NCI-H2227 treated with DMSO at 0.1 percent for 48 hours (cell line): ENCODE results near the gene PPP1R11.
"Not testable (repeated sequence)": the region's sequence is repeated elsewhere in the genome, so short reads cannot be mapped to it uniquely, and the experiment has no call there.

ENCODE experiments used
- DNase-seq: peaks from one replicate; lab custom pipeline; 2025; lab: John Stamatoyannopoulos, UW

Gene PPP1R11

DNA sequence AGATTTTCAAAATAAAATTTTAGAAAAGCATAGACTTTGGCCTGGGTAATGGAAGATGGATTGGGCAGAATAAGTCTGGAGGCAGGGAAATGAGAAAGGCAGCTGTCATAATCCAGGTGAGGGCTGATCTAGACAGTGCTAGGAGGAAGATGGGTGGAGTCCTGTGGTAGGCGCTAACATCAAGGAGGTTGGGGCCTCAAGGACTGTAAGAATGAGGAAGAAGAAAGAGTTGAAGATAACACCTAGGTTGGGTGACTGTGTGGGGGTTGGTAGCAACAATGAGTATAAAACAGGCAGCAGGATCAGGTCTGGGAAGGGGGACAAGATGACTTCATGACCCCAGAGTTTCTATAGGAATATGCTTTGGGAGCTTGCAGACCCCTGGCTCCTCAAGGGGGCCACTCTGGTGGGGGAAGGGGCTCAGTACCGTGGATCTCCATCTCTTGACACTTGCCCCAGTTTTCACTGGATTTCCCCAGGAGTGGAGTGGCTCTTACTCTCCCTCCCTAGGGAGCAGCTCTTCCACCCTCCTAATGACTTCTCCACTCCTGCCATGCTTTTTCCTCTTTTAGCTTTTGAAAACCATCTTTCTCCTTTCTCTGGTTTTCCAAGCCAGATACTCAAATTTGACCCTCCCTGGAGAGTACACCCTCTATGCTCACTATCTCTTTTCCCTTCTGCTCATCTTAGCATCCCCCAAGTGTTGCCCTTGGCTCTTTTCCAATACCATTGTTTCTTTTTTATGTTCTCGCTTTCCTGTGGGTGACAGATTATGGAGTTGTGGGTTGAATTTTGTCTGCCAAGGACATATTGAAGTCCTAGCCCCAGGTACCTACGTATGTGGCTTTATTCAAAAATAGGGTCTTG, 31.1 kb downstream of the PPP1R11 start:
- DNase-seq, result no peak

DNA sequence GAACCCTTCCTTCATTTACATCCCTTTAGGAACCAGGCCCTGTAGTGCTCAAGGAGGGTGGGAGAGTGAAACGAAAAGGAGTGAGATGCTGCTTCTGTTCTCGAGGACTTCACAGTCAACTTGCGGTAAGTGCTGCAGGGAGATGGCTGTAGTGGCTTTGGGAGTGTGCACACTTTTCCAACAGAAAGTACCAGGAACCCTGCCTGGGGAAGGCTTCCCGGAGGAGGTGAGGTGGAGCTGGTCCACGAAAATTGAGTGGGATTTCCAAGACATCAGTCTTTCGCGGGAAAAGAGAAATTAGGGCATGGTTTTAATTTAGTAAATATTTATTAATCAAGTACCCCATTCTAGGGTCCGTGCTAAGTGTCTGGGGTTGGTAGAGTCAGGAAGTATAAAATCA, 33.2 kb downstream of the PPP1R11 start:
- no peak for DNase-seq

DNA sequence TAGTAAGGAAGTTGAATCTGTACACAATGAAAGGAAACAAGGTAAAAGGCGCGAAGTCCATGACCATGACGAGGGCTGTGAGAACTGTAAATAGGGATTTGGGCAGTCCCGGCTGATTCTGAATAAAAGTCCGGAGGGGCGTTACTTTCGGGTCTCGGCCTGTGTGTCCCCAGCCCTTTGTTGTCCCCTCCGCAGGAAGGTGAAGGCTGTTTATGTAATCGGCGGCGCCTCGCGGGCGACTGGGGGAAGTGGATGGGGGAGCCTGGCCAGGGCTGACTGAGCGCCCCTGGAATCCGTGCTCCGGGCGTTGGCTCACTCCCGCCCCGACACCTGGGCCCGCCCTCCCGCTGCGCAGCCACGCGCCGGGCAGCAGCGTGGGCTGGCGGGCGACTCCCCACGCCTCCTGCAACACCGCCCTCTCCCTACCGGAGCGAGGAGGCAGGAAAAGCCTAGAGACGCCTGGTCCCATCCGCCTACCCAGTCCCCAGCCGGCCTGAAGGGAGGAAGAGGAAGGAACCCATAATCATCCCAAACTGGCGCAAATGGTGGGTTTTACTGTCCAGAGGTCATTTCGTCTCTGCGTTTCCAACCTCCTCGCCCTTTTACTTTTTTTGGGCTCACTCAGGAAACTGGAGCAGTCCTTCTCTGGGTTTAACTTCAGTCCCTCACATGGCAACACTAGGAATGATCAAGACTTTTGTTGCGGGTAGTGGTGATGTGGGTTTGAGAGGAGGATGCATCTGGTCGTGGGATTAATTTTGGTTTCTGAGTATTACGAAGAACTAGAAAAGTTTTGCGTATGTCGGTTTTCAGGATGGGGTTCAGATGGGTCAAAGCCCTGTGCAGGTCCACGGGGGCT, 33.8 kb downstream of the PPP1R11 start:
- DNase-seq, result no peak

DNA sequence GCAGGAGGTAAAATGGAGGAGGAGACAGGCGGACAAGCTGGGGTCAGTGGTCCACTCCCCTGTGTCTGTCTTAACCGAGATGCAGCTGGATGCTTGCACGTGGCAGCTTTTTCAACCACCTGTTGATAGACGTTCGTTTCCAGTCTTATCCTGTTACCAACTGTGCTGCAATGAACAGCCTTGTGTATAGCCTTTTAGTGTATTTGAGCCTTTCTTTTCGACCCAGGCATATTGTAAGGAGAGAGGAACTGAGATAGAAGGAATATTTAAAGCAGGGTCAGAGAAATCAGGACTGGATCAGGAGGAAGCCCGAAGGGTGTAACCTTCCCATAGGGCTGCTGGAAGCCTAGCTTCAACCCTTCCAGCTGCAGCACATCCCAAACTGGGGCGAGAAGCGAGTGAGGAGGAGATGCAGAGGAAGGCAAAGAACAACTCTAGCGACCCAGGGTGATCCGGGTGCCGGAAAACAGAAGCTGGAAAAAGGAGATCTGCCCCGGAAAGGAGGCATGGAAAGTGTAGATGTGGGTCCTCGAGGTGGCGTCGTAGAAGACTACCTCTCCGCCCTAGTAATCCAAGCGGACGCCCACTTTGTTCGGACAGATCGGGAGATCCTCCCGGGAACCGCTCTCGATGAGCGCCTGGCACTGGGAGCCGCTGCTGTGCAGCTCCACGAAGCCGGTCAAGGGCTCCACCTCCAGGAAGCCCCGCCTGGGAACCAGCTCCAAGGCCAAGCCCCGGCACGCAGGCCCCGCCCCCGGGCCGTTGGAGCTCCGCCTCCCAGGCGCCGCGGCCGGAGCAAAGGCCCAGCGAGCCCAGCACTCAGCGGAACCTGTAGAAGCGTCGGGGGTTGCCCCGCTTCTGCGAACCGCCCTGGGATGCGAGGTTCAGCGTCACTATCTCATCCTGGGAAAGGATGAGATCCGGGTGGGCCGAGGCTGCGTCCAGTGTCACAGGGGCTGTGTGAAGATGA, 34.7 kb downstream of the PPP1R11 start:
- peak; percentile 53 for DNase-seq

DNA sequence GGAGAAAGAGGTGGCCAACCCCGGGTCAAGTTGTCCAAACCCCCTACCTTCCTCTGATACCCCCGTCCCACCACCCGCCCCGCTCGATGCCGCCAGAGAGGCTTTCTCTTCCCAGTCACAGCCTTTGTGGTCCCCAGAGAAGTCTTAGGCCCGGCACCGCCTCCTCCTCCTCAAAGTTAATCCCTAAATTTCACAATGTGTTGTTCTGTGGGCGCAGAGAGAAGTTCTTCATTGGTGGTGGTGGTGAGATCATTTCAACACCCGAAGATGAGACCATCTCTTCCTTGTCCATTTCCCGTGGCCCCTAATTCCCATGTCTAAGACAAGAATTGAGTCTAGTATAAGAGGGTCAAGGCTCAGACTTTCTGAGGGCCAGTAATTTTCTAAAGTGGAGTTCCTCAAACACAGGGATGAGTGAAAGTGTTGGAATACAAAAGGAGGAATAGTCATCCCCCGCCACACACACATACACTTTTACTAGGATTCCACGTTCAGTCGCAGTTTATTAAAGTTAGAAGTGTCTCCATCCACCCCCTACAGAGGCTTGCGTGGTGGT, 35.5 kb downstream of the PPP1R11 start:
- DNase-seq, result no peak

DNA sequence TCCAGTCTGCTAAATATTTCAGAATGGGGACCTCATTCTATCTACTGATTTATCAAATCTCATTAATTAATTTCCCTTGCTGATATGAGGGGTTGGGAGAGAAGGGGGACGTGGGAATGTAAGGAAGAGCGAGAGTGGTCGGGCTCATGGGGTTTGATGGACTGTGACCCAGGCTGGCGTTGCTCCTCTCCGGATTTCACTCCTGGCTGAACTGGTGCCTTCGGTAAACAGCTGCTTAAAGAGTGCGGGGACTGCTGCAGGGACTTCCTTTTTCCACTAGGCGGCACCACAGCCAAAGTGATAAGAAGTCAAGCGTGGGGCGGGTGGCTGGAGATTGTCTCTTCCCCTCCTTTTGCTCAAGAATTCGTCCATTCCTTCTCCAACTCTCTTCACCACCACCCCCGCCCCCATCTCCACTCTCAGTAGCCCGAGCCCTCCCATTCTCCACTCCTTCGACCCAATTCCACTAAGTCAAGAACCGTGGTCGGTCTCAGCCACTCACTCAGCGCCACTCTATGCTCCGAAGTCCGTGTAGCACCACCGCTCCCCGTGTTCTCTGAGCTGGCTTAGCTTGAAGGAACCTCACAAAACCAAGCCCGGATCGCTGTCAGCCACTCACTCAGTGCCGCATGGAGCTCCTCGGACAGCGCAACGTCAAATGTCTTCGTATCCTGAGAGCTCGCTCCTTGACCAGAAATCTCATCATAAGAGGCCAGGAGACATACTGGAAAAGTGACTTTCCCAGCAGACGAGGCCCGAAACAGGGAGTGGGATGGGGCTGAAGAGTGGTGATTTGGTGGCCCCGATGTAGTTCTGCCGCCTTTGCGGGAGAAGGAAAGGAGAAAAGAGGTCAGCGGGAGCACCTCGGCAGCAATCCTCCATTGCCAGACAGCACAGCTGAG, 36.2 kb downstream of the PPP1R11 start:
- peak; percentile 83 for DNase-seq

DNA sequence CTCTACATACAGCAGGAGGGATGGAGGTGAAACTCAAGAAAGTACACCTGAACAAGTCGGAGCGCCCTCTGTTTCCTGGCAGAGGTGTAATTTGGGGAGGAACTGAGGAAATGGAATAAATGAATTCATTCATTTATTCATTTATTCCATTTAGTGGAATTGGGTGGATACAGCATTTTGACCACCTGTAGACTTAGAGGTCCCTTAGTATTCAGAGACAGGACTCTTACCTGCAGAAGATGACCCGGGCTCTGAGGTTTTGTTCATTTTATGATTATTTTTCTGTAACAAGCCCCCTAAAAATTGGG, 36.8 kb downstream of the PPP1R11 start:
- no peak for DNase-seq

DNA sequence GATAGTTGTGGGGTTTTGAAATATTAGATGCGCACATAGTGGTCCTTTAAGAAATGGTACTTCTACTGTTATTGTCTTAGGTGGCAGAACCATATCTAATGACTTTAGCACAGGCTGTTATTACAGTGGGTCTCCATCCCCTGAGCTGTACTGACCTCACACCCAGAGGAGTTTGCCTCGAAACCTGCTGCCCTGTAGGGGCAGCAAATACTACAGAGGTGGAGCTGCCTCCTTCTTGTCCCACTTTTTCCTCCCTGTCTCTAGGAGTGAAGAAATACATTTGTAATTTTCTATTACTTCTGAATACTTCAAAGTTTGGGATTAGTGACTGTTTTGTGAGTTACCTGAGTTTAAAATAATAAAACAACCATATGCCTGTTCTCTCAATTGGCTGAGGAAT, 37.7 kb downstream of the PPP1R11 start:
- no peak for DNase-seq

DNA sequence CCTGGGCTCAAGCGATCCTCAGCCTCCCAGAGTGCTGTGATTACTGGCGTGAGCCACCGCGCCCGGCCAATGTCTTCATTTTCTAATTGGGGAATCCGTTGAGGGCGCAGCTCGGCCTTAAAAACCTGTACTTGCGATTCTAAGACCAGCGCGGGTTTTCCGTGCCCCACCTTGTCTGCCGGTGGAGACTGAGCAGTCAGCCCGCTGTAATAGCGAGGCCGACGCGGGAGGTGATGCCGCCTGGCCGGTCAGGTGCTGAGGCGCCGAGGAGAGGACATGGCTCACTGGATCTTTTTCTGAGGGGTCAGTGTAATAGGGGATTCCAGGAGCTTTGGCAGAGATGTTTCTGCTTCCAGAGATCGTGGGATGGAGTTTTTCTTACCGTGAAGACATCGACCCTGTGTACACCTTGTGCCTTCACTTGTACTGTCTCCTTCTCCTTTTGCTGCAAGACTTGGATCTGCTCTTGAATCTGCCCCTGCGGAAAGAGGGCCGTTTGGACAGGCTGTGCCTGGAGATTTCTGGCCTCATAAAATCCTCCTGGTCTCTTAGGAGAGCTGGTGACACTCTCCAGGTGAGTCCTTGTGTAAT, 44.4 kb downstream of the PPP1R11 start:
- DNase-seq, result no peak

DNA sequence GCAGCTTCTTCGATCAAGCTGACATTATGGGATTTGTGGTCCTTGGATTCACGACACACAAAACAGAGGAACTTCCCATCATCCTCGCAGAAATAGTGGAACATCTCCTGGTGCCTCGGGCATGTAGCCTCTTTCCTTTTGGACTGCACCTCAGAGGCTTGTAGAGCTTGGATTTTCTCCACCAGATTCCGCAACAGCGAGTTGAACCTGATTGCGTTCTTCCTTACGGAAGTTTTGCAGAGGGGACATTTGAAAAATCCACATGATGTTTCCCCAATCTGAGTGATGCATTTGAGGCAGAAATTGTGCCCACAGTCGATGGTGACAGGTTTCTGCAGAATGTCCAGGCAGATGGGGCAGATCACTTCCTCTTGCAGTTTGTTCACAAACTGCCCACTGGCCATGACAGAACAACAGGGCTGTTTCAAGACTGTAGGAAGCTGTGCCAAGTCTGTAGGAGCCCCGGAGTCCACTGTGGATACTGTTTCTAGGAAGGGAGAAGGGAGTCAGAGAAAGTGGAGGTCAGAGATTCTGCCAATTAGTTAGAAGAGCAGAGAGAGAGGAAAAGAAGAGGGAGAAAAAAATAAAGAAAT, 45.5 kb downstream of the PPP1R11 start:
- DNase-seq, result no peak

DNA sequence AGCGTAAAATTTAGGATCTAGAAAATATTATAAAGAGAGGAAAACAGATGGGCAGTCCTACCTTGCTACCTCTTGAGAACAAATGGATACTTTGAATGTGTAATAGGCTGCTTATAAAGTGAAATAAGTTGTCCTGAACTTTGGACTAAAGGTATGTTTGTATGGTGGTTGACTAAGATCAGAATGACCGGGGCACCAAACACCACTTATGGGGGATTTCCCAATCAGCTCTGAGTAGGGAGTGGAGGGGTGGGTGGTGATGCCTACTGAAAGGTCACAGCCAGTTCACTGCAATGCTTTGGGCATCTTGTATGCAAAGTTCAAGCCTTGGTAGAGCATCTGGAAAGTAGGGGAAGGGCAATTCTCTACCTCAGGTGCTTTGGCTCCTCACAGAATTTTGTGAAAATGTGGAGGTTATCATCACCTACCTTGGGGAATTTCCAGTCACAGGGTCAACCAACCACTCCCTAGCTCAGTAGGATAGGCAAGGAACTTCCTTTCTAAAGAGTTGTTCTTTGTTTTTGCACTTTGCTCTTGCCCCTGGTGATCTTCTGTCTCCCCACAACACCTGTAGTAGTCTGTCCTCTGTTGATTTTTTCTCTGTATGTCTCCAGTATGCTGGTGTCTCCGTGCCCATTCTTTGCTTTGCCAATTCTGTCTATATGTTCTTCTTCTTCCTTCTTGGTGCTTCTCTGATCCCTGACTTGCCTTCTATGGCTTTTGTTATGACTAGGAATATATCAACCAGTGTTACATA, 46.2 kb downstream of the PPP1R11 start, which contains the start of gene TRIM31:
TSS of gene TRIM31 (minus strand) at position 88 of the 757 bp plus-strand sequence. CDS start 285 bp downstream, outside the sequence.
- DNase-seq, result no peak

DNA sequence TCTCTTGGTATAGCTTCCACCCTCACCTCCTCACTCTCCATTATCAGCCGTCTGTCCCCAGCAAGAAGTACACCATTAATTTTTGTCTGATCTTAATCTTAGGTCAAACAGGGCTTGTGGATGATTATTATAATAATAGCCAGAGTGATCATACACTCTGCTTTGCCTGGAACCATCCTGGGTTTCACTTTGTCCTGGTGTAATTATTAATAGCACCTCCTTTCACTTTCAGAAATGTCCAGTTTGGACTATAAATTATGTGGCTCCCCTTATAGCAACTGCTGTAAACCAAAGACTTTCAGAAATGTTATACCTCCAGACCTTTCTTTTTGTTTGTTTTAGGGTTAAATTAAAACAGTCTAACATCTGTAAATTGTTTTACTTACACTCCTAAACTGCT, 46.8 kb downstream of the PPP1R11 start:
- no peak for DNase-seq

DNA sequence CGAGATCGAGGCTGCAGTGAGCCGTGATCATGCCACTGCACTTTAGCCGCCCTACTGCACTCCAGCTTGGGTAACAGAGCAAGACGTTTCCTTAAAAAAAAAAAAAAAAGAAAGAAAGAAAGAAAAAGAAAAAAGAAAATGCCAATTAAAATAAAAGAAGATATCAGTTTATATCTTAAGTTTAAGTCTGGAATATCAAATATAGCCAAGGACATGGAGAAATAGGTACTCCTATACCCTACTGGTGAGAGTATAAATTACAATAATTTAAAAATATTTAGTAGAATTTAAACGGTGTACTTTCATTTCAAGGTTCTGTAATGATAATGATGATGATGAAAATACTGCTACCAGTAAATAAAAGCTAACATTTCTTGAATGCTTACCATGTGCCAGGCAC, 49.7 kb downstream of the PPP1R11 start:
- DNase-seq, result no peak

DNA sequence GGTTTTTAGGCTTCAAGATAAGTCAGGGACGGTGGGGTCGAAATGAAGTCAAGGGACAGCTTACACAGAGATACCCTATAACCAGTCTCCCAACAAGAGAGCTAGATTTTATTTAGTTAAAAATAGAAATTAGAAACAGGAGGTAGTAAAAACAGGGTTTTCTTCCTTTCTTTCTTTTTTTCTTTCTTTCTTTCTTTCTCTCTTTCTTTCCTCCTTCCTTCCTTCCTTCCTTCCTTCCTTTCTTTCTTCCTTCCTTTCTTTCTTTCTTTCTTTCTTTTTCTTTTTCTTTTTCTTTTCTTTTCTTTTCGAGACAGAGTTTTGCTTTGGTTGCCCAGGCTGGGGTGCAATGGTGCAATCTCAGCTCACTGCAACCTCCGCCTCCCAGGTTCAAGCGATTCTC, 51.7 kb downstream of the PPP1R11 start:
- not testable (repeated sequence) for DNase-seq
